EH (cell line): ENCODE measurements around the gene UNC5A.

ENCODE experiments used
- DNase-seq: peaks from one replicate; pipeline ENCODE4 v3.0.0-alpha.2; 2015; ENCODE audit warnings: low read depth

UNC5A gene

GRCh38 chr5:176800024-176800423 lies 10.3 kb upstream of the UNC5A start:
- DNase-seq, result no peak

- no peak for DNase-seq
These were observed 8.1 kb upstream of the UNC5A start for GRCh38 chr5:176802116-176802784.

- DNase-seq, result no peak
These were observed 7.1 kb upstream of the UNC5A start for GRCh38 chr5:176803068-176803942.

- peak; percentile 43 for DNase-seq
These were observed 6.3 kb upstream of the UNC5A start for GRCh38 chr5:176803943-176804498.

- peak; percentile 28 for DNase-seq
These were observed 4.2 kb upstream of the UNC5A start for GRCh38 chr5:176806137-176806536.

GRCh38 chr5:176809544-176810080 lies 747 bp upstream of the UNC5A start:
- DNase-seq, result no peak

GRCh38 chr5:176810687-176811501 lies 535 bp downstream of the UNC5A start:
- DNase-seq, result peak; percentile 21

- peak; percentile 24 for DNase-seq
These were observed 2.2 kb downstream of the UNC5A start for GRCh38 chr5:176812269-176813259.

- no peak for DNase-seq
These were observed 3.4 kb downstream of the UNC5A start for GRCh38 chr5:176813587-176814312.

- no peak for DNase-seq
These were observed 3.9 kb downstream of the UNC5A start for GRCh38 chr5:176814313-176814685.

GRCh38 chr5:176814836-176815438 lies 4.6 kb downstream of the UNC5A start:
- DNase-seq, result no peak

- no peak for DNase-seq
These were observed 5.8 kb downstream of the UNC5A start for GRCh38 chr5:176816043-176816745.

- DNase-seq, result no peak
These were observed 6.5 kb downstream of the UNC5A start for GRCh38 chr5:176816791-176817347.

GRCh38 chr5:176817369-176817840 lies 7.0 kb downstream of the UNC5A start:
- DNase-seq, result no peak

- DNase-seq, result no peak
These were observed 7.5 kb downstream of the UNC5A start for GRCh38 chr5:176817841-176818377.

- DNase-seq, result no peak
These were observed 8.2 kb downstream of the UNC5A start for GRCh38 chr5:176818391-176819098.

GRCh38 chr5:176819476-176819875 lies 9.1 kb downstream of the UNC5A start:
- DNase-seq, result no peak

GRCh38 chr5:176820937-176821336 lies 10.6 kb downstream of the UNC5A start:
- no peak for DNase-seq
